GM18909 (cell line): Measurements from ENCODE around the gene ASTN1.

Source experiments
- ATAC-seq: cut with Tn5 transposase; IDR thresholded peaks from one replicate; pipeline ENCODE4 v1.9.1; 2021; ENCODE audit warnings: mild to moderate bottlenecking; ENCODE audit not compliant: unreplicated experiment, poor library complexity

The ASTN1 gene

DNA sequence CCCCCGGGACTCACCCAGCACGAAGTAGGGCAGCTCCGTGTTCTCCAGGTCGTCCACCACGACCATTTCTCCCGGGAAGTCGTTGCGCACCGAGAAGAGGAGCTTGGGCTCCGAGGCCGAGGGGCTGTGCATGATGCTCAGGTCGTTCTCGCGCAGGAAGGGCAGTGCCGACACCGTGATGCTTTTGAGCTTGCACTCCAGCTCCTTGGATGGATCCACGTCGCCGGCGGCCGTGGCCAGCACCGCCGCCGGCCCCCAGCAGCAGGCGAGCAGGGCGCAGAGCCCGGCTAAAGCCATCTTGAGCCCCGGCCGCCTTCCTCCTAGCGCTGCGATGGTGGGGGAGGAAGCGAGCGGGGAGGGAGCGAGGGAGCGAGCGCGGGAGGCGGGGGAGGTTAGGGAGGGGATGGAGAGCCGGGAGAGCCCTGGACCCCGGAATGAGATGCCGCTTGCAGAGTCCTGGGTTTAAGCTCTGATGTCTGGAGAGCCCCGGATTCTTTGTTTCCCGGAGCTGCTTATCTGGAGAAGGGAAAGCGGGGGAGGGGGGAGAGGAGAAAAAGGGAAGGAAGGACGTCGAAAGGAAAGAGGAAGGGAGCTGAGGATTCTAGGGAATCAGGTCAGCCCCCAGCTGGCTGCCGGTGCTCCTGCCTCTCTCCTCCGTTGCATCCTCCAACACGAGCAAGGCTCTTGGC is at the start of gene ASTN1:
Gene ASTN1 (minus strand): TSS at position 333 of the 689 bp plus-strand sequence. CDS start 36 bp downstream, at position 297.
- no peak for ATAC-seq

DNA sequence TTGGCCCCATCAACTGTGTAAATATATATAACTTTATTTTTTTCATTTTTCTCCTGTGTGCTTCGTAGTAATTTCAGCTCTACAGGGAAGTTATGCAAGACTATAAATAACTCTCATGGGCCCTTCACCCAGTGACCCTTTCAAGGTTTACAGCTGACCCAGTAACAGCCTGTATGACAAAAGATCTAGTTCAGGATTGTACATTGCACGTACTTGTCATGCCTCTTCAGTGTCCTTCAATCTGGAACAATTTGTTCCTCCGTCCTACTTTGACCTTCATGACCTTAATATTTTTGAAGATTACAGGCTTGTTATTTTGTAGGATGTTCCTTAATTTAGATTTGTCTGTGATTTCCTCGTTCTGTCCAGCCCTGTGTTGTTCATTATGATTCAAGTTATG is 46.7 kb upstream of the ASTN1 start:
- no peak for ATAC-seq

DNA sequence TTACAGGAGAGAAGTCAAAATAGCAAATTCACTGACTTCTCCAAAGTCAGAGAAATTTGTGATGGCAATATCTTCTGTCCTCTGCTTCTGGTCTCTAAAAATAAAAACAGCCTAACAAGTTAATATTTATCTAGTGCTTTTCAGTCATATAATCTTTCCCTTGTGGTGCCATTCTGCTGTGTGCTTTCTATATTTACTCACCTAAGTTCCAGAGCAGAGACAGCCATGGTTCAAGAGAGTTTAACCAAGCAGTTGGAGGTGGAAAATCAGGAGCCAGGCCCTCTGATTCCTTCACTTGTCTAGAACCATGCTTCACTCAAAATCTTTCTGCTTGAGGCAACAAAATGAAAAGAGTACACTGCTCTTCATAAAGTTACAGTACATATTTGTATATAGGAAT is 45.6 kb upstream of the ASTN1 start:
- ATAC-seq, result no peak

DNA sequence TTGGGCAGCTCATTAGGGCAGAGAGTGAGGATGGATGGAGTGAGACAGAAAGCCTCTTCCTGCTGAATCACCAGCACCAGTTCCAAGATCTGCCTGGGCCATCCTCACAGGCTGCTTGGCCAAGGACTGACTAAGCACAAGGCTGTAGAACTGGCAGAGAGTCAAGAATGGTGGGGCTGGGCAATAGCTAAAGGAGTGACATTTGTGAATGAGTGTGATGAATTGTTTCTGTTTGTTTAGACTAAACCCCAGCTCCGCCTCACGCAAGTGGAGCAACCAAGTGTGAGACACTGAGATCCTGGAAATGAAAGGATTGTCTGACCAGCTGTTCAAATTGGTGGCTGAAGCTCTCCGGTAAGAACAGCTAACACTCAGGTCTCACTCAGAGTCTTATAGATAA is 44.8 kb upstream of the ASTN1 start:
- ATAC-seq, result no peak

DNA sequence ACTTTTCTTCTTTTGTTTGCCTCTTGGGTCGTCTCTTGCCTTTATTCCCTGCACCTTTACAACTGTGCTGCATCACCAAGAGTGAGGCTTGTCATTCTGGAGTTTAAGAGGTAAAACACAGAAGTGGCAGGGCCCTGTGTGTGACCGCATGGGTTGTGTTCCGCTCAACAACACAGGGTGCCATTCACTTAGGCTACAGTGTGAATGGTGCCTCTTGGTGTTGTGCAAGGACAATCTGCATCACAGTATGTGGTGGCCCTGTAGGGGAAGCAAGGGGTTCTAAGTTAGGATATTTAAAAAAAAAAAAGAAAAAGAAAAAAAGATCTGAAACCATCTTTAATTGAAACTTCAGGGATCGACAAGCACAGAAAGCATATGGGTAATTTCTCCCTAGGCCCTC is 44.4 kb upstream of the ASTN1 start:
- ATAC-seq, result no peak

DNA sequence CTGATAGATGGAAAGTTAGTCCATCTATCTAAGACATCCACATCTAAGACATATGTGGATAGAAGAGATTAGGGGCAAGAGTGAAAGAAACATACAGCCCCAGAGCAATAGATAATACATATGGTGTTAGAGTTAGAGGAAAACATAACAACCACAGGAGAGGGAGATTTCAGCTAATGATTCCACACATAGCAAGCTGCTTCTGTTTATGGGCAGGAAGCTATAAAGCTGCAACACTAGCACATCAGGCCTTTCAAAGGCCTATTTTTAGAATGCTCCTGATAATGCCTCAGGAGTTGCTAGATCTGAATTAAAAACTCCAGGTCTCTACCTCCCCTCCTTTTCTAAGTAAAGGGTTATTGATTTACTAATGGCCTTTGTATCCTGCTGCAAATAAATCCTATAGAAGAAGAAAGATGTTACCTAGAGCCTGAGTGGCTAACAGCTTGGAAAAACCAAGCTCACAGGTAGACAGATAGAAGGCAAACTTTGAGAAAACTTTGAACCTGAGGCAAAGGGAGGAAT is 42.4 kb upstream of the ASTN1 start:
- no peak for ATAC-seq

DNA sequence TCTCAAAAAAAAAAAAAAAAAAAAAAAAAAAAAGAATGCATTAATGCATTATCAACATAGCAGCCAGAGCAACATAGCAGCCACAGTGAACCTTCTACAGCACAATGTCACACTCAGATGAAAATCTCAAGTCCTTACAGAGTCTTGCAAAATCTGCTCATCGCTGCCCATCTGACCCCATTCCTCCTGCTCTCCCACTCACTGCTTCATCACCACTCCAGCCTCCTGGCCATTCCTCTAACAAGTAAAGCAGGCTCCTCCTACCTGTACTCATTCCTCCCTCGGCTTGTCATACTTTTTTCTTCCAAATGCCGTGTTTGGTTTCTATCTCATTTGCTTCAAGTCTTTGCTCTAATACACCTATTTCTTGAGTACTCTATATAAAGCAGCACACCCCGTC is 35.8 kb upstream of the ASTN1 start:
- ATAC-seq, result no peak

DNA sequence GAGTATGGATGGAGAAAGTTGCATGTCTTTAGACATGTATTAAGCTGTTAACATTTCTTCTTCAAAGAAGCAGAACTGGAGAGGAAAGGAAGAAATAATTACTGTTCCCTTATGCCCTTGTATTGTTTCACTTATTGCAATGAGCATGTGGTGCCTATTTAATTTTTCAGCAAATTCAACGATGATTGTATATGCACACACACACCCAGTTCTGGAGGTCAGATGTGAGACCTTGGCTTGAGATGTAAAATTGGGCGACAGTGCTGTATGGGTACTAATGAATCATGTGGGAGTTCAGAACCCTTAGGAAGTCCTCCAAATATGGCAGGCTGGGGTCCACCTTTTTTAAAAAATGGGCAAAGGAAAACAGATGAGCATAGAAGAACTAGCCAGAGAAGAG is 33.7 kb upstream of the ASTN1 start:
- ATAC-seq, result no peak

DNA sequence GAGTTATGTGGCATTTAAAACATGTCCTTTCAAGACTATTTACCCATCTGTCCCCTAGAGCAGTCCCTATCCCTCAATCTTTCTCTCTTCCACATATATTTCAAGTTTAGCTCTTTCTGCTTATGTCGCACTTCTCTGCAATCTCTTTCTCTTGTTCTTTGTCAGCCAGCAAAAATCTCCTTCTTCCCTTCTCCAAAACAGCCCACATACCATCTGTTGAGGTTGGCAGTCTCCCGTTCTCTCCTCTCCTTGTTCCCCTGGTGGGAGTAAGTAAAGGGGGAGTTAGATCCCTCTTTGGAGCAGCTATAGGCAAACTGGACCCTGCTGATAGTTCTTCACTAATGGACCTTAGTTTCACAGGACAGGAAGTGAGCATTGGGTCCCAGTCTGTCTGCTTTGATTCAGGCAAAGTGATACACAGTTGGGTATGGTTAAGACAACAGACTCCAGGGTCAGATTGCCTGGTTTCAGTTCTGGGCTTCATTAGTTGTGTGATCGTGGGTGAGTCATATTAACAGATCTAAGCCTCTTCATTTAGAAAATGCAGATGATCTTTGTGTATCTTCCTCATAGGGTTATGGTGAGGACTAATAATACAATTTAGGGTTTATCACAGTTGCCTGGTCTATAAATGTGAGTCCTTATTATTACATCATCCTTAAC is 25.9 kb upstream of the ASTN1 start:
- no peak for ATAC-seq

DNA sequence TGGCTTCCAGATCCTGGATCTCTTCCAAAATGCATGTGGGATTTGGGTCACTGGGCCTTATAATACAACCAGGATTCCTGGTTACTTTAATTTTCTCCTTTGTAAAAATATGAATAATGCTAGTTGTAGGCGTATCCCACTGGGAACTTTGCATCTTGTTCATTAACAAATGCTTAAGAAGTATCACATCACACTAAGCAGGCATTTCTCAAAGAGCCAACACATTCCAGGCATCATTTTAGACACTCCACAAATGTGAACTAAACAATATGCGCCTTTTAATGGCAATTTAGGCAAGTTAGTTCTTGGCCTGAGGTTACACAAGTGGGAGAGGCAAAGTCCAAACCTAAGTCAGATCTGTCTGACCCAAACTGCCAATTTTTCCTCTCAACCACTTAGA is 22.1 kb upstream of the ASTN1 start:
- no peak for ATAC-seq

DNA sequence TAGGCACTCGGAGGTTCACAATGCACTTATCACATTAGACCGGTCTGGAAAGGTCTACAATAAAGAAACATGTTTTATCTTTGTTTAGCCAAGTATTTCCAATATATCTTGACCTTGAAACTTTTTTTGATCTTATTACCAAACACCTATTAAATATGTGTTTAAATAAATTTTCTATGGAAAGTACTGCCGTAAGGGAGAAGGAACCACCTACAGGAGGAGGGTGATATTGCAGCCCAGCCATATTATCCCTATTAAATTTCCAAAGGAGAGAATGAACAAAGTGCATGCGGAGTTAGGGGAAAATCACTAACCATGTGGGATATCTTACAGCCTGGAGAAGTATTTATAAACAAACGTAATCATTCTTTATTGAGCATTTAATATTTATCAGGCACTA is 20.7 kb upstream of the ASTN1 start:
- no peak for ATAC-seq

DNA sequence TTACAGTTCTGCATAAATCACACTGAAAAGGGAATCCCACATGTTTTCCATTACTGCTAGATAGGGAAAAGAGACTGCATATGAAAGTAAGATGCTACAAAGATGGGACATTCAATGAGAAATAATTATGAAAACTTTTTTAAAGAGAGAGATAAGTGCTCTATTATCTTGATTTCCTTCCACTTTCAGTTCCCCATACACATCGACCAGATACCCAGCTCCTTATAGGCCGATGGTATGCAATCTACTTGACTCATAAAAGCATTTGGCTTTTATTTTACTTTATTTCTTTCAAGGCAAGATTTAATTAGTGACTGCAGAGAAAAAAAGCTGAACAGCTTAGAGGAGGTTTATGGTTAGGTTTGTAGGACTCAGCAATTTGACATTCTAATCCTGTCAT is 19.3 kb upstream of the ASTN1 start:
- no peak for ATAC-seq

DNA sequence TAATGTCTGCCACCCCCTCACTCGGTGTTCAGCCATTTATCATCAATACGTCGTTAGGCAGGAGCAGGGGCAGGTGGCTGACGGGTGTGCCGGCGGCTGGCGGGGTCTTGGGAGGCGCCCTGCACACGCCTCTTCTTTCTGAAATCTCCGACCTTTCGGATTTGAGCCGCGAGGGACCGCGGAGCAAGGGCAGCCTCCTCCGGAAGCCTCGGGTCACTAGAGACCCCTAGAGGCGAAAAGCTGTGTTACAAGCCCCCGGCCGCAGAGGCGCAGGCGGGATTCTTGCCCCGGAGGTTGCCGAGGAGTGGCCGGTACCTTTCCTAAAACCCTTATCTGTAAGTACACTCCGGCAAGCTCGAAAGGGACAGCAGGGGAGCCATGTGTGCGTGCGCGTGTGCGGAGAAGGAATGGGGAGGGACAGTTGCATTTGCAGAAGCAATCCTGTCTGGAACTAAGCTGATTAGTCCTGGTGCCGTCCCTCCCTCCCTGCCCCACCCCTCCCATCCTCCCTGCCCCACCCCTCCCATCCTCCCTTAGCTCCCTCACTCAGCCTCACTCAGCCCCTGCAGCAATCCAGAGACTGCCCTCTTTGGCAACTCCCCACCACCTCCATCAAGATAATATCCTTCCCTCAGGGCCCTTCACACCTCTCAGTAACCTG is 17.2 kb upstream of the ASTN1 start:
- ATAC-seq, result peak; percentile 96

DNA sequence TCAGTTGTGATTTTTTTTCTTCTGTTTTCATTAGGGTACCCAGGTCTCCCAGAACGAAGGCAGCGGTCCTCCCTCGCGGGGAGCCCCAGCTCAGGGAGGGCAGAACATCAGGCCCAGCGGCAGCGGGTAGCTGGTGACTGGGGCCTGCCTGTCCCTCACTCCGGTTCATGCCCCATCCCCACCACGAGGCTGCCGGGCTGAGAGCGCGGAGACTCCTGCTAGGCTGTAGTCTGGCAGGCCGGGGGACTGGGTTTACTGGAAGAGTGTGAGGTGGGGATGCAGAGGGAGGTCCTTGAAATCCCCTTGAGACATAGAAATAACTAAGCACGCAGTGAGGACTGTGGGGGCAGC is 16.7 kb upstream of the ASTN1 start:
- peak; percentile 13 for ATAC-seq

DNA sequence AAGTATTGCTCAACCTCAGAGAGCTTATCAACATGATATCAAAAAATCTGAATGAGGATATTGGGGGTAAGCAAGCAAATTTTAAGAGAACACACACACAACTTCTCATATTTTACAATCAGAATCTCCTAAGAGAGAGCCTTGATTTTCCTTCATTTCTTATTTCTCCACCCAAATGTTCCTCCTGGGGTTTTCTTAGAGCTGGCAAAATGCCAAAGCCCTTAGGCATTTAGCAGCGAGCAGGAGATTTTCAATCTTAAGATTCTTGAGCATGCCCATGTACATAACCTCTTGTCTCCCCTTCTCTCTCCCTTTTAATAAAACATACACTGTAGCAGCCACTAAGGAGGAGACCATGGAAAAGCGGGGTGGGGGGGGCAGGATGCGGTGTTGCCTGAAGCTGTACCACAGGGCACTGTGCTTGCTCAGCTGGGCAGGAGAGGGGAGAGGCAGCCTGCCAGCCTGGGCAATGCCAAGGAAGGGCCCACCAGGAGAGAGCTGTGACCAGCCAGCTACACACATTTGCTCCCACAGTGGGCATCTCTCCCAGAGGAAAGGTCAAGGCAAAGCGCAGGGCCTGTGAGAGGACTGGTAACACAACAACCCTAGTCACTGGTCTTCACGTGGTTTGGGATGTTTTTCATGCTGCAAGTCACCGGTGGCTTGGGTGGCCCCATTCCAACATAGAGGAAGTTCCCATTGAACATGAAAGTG is 10.6 kb upstream of the ASTN1 start:
- ATAC-seq, result no peak

DNA sequence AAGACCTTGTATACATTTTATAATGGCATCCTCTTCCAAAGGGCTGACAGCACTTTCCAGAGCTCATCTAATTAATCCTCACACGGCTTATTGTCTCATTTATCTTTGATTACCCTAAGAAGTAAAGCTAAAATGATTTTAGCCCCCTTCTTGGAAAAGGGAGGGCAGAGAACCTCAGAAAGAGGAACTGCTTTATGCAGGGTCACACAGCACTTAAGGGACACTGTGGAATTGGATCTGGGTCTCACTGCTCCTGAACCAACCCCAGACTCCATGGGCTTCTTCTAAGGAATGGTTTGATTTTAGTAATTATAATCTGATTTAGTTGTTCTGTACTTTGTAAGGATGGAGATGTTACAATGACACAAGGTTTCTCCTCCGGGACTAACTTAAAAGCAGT is 9.5 kb upstream of the ASTN1 start:
- ATAC-seq, result no peak

DNA sequence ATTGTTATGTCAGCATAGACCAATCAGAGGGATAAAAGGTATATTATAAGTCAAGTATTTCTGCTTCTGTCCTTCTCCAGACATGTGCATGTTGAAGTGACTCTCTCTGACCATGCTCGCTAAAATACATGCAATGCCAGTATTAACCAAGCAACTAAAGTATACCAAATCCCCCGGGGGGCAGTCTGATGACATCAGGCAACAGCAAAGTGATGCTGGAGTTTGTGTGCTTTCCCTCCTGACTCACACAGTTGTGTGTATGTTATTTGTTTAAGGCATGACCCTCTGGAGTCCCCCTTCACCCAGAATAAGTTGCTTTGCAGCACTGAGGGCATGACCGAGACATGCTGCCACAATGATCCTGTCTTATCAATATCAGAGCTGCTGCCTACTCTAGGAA is 8.4 kb upstream of the ASTN1 start:
- no peak for ATAC-seq

DNA sequence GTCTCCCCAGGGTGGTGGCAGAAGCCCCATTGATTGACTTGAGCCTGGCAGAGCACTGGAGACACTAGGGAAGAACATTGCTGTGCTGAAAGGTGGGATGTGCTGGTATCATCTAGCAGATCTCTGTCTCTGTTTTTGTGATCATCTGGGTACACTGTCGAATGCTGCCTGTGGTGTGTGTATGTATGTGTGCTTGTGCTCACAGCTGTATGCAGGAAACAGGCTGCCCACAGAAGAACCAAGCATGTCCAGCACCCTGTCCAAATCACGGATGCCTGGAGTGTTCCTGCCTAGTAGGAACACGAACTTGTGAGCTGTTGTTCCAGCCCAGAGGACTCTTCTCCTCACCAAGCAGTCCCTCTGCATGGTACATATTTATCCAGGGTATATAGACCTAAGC is 7.8 kb upstream of the ASTN1 start:
- no peak for ATAC-seq

DNA sequence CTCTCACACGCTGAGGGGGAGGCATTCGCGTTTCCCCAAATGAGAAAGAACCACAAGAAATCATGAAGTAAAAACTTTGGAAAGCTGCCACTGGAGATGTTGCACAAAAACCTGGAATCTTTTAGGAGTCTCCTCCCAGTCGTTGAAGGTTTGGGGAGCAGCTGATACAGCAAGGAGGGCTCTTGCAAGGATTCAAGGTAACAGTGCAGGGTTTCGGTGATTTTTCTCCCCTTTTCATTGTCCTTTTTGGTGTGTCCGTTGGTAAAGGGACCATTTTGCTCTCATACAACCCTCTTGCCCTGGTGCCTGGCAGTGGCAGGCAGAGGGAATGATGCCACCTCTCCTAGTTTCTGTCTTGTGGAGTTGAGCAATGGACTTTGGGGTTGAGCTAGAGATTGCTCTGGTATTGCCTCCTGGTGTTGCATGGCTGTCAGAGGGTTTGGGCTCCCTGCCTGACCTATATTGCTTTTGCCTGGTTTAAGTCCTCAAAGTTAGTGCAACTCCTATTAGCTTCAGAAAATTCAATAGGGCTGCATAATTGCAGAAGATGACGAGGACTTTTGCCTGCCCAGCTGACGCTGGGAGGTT is 7.1 kb upstream of the ASTN1 start:
- ATAC-seq, result no peak

DNA sequence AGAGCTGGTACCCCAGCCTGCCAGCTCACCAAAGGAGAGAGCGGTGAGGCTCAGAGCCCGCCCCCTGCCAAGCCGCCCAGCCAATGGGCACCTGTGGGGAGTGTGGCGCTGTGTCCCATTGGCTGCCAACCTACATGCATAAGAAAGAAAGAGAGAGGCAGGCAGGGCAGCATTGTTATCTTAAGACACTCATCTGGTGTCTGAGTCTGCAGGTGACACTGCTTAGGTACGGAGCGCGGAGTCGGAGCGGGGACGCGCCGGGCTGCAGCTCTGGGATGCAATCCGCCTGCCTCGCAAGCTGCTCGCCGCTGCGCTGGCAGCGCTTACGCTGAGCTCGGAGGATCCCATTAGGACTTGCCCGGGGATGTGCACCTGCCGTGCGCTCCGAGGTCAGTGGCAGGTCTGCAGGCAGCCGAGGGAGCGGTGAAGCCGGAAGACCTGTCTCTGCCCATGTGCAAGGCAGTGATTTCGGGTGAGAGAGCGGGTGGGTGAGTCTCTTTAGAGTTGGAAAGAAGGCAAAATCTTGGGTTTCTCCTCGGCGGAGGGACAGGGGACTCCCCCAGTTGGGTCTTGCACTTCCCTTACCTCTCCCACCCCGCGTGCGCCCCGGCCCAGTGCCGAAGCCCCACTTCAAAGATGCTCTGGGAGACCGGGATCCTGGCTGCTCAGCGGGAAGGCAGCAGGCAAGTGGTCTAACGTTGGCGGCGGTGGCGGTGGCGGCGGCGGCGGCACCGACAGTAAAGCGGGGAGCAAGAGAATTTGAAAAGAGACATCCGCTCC is 6.4 kb upstream of the ASTN1 start, which contains the start of gene BRINP2:
Gene BRINP2 (plus strand): TSS at position 203 of the 780 bp plus-strand sequence. CDS start 58,919 bp downstream, outside the sequence.
- ATAC-seq, result peak; percentile 86
